HepG2 (cell line): ENCODE measurements around the gene EARS2. TPM values are rescaled to one million over a fixed set of nuclear protein-coding genes. Genes with fewer than 3 reads are reported as not detected.
A peak's percentile ranks its signal among the peaks of the same experiment; 100 is the strongest.

Source experiments
- ATAD3A ChIP-seq: sonication (generic); formaldehyde crosslinking; IDR thresholded peaks from 2 replicates; pipeline ENCODE4 v1.4.0; 2020; ENCODE audit warnings: missing genetic modification reagents
- CEBPG ChIP-seq: IDR thresholded peaks from 2 replicates; pipeline ENCODE4 v1.6.1; 2016
- DMTF1 ChIP-seq: sonication (generic); formaldehyde crosslinking; IDR thresholded peaks from 2 replicates; pipeline ENCODE4 v1.4.0; 2020; ENCODE audit warnings: mild to moderate bottlenecking, missing genetic modification reagents
- DRAP1 ChIP-seq: IDR thresholded peaks from 2 replicates; pipeline ENCODE4 v1.6.1; 2016; ENCODE audit warnings: missing genetic modification reagents, missing compliant biosample characterization
- FOXC1 ChIP-seq: sonication (generic); formaldehyde crosslinking; IDR thresholded peaks from 2 replicates; pipeline ENCODE4 v1.8.0; 2022; ENCODE audit warnings: mild to moderate bottlenecking, missing genetic modification reagents, borderline replicate concordance
- HMGA1 ChIP-seq: sonication (generic); formaldehyde crosslinking; conservative IDR thresholded peaks from 2 replicates; pipeline ENCODE4 v1.4.0; 2020; ENCODE audit warnings: missing genetic modification reagents
- HOXA7 ChIP-seq: sonication (generic); formaldehyde crosslinking; IDR thresholded peaks from 2 replicates; pipeline ENCODE4 v1.8.1; 2022; ENCODE audit warnings: mild to moderate bottlenecking, missing genetic modification reagents, moderate library complexity
- MYC ChIP-seq: sonication (generic); formaldehyde crosslinking; IDR thresholded peaks from 2 replicates; pipeline ENCODE4 v1.9.0; 2021; ENCODE audit warnings: missing genetic modification reagents, borderline replicate concordance
- SIN3A ChIP-seq: IDR thresholded peaks from 2 replicates; pipeline ENCODE4 v1.6.1; 2011; ENCODE audit warnings: low read depth, mild to moderate bottlenecking, control low read depth, low read length, borderline replicate concordance
- ZBTB4 ChIP-seq: sonication (generic); formaldehyde crosslinking; IDR thresholded peaks from 2 replicates; pipeline ENCODE4 v1.4.0; 2020; ENCODE audit warnings: missing genetic modification reagents, mild to moderate bottlenecking, borderline replicate concordance
- ZGPAT ChIP-seq: IDR thresholded peaks from 2 replicates; pipeline ENCODE4 v1.6.1; 2016; ENCODE audit warnings: mild to moderate bottlenecking
- ZNF18 ChIP-seq: sonication (generic); formaldehyde crosslinking; IDR thresholded peaks from 2 replicates; pipeline ENCODE4 v1.8.0; 2022; ENCODE audit warnings: mild to moderate bottlenecking, missing genetic modification reagents; ENCODE audit not compliant: insufficient replicate concordance
- ZNF260 ChIP-seq: sonication (generic); formaldehyde crosslinking; IDR thresholded peaks from 2 replicates; pipeline ENCODE4 v1.4.0; 2020; ENCODE audit warnings: missing genetic modification reagents, low read depth, mild to moderate bottlenecking, borderline replicate concordance
- ZNF552 ChIP-seq: sonication (generic); formaldehyde crosslinking; IDR thresholded peaks from 2 replicates; pipeline ENCODE4 v1.9.0; 2022; ENCODE audit warnings: missing genetic modification reagents, mild to moderate bottlenecking, borderline replicate concordance
- ZNF557 ChIP-seq: sonication (generic); formaldehyde crosslinking; IDR thresholded peaks from 2 replicates; pipeline ENCODE4 v1.4.0; 2020; ENCODE audit warnings: missing genetic modification reagents
- ZNF562 ChIP-seq: sonication (generic); formaldehyde crosslinking; IDR thresholded peaks from 2 replicates; pipeline ENCODE4 v1.8.0; 2022; ENCODE audit warnings: missing genetic modification reagents, borderline replicate concordance
- ZNF772 ChIP-seq: sonication (generic); formaldehyde crosslinking; IDR thresholded peaks from 2 replicates; pipeline ENCODE4 v1.5.0; 2020; ENCODE audit warnings: mild to moderate bottlenecking, missing genetic modification reagents
- ZNF777 ChIP-seq: sonication (generic); formaldehyde crosslinking; IDR thresholded peaks from 2 replicates; pipeline ENCODE4 v1.4.0; 2020; ENCODE audit warnings: missing genetic modification reagents
- ZSCAN21 ChIP-seq: sonication (generic); formaldehyde crosslinking; IDR thresholded peaks from 2 replicates; pipeline ENCODE4 v1.8.0; 2022; ENCODE audit warnings: mild to moderate bottlenecking, missing genetic modification reagents, moderate library complexity, borderline replicate concordance
- polyA plus RNA-seq, 8 experiments: library from polyadenylated mRNA; depleted of rRNA in 3 of 8; stranded (reverse) in 7 of 8; unstranded in 1 of 8; fragments of >200 nt; fragmentation: Illumina TruSeq in 4 of 8; extraction: Trizol in 4 of 8; gene quantifications; 2 replicates each; pipeline versions ENCODE4 v1.2.1 to v1.2.3, GENCODE V29; 2011 to 2016; ENCODE audit warnings: low read depth in 4 of 8, missing spikeins in 1 of 8, mixed read lengths in 1 of 8; ENCODE audit not compliant: insufficient read depth in 1 of 8
- total RNA-seq, 5 experiments: library from RNA; depleted of rRNA; stranded (reverse); fragments of >200 nt; fragmentation: Illumina TruSeq; extraction: Trizol; gene quantifications; 2 replicates each; pipeline ENCODE4 v1.2.3, GENCODE V29; 2016; ENCODE audit warnings: low read depth in 1 of 5

The EARS2 gene
- total and polyA plus RNA-seq, 2 of the 13 experiments (the other 11 are each of a cell fraction or from before 2014, with no cell fraction given) = 49.4 to 80.4 TPM

- TF ChIP-seq ZBTB4 (peak; percentile 96), ZNF562 (no peak), ZSCAN21 (CRISPR knock-in tag) (no peak), ZGPAT (CRISPR knock-in tag) (peak; percentile 99), ZNF777 (CRISPR knock-in tag) (peak; percentile 85), HMGA1 (CRISPR knock-in tag) (no peak), ZNF552 (CRISPR knock-in tag) (peak; percentile 77; the same call in 1 of the 2 replicates), DRAP1 (peak; percentile 82), ZNF772 (peak; percentile 46), ZNF260 (0 out of 2 replicates have a peak, but pooled peaks have one; percentile 85), HOXA7 (CRISPR knock-in tag) (no peak), FOXC1 (CRISPR knock-in tag) (peak; percentile 87; the same call in 1 of the 2 replicates), ATAD3A (CRISPR knock-in tag) (no peak), MYC (CRISPR knock-in tag) (peak; percentile 100), DMTF1 (CRISPR knock-in tag) (peak; percentile 55; the same call in 1 of the 2 replicates), ZNF557 (CRISPR knock-in tag) (no peak; the same call in 1 of the 2 replicates), ZNF18 (peak; percentile 92), SIN3A (peak; percentile 98; the same call in 1 of the 2 replicates), CEBPG (CRISPR knock-in tag) (peak; percentile 65)
Measured at GRCh38 chr16:23556881-23557778, at the start of gene EARS2, which contains the start of gene UBFD1 (continued).
